ENCODE data around the gene PPIB.

The PPIB gene

DNA sequence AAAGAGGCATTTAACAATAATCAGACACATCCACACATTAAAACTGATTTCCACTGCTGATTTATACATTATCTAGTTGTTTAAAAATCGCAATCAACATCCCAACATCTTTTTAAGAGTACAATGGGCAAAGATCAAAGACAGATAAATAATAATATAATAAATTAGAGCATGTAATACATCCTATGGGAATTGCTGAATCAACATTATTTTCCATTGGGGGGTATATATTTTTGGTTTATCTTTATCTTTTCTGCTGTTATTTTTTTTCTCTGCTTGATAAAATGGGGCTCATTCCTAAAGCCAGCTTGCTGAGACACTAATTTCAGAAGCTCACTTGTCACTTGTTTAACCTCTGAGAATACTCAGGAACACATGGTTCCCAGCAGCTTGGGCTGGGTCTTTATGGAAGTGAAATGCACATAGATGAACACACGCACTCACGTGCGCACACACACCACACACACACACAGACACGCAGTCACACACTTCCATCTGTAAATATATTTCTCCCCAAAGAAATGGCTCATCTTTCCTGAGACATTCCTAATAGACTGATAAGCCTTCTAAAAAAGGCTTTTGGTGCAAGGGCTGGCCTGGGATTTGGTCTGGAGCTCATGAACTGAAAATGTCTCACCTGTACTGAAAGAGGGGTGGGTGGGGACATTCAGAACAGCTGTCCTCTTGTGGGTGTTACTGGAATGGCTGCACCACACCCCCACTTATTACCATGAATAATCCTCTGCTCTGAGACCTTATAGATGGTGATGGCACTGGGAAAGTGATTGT lies 3.5 kb upstream of the PPIB start:
- no peak for TF ChIP-seq GATA3 (IDR thresholded peaks at IDR 0.05; ENCODE audit: low read depth, low read length)
- no peak for TF ChIP-seq GATA2 (IDR thresholded peaks at IDR 0.05; ENCODE audit: low read depth, low read length)

DNA sequence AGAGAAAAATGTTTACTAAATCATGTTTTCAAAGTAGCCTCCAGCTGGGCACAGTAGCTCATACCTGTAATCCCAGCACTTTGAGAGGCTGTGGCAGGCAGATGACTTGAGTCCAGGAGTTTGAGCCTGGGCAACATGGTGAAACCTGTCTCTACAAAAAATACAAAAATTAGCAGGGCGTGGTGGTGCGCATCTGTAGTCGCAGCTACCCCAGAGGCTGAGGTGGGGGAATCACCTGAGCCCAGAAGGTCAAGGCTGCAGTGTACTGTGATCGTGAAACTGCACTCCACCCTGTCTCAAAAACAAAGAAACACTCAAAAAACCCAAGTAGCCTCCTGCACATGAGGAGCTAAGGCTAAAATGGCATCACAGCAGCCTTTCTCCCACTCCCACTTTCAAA lies 1.6 kb upstream of the PPIB start:
- TF ChIP-seq GATA3 (IDR thresholded peaks at IDR 0.05; ENCODE audit: low read depth, low read length): no peak
- no peak for TF ChIP-seq GATA2 (IDR thresholded peaks at IDR 0.05; ENCODE audit: low read depth, low read length)

DNA sequence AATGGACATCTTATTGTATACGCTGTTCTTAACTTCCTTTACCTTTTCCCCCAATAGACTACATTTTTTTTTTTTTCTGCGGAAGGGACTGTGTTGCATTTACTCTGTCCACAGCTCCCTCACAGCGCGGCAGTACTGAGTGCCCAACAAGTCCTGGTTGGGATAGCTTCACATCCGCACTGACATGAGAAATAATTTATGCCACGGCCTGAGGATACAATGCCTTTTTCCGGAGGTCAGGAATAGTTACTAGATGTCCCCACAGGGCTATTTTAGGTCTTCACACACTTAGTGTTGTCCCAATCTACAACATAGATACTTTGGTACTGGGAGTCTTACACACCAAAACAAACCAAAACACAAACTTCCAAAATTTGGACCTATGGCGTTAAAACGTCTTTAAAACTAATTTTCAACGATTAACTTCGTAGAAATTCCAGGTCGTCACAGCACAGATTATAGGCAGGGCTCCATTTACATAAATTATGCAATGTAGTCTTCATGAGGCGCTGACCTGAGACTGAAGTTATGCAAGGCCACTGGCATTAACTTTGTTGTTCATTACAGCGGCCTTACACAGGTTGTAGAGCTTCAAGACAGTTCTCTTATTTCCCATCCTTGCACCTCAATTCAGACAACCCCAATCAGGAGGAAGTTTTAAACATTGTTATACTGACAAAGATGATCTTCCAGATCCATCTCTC lies 989 bp upstream of the PPIB start:
- TF ChIP-seq GATA3 (IDR thresholded peaks at IDR 0.05; ENCODE audit: low read depth, low read length) (no peak), GATA2 (IDR thresholded peaks at IDR 0.05; ENCODE audit: low read depth, low read length) (no peak)

DNA sequence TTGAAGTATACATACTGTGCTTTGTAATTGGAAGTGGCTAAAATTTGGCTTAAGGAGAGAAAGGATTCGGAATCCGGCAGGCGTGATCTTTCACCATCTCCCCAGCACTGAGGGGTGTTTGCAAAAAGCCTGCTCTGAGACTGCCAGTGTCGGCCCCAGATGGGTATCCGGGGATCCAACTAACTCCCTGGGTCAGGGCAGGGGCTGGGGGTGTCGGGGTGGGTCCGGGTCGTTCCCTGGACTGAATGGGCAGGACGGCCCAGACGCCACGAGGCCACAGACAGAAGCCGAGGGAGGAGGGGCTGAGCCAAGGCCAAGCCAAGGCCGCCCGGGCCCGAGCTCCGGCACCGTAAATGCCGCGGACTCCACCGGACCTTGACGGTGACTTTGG lies 349 bp downstream of the PPIB start:
- TF ChIP-seq GATA2 (IDR thresholded peaks at IDR 0.05; ENCODE audit: low read depth, low read length) (no peak), GATA3 (IDR thresholded peaks at IDR 0.05; ENCODE audit: low read depth, low read length) (no peak)

DNA sequence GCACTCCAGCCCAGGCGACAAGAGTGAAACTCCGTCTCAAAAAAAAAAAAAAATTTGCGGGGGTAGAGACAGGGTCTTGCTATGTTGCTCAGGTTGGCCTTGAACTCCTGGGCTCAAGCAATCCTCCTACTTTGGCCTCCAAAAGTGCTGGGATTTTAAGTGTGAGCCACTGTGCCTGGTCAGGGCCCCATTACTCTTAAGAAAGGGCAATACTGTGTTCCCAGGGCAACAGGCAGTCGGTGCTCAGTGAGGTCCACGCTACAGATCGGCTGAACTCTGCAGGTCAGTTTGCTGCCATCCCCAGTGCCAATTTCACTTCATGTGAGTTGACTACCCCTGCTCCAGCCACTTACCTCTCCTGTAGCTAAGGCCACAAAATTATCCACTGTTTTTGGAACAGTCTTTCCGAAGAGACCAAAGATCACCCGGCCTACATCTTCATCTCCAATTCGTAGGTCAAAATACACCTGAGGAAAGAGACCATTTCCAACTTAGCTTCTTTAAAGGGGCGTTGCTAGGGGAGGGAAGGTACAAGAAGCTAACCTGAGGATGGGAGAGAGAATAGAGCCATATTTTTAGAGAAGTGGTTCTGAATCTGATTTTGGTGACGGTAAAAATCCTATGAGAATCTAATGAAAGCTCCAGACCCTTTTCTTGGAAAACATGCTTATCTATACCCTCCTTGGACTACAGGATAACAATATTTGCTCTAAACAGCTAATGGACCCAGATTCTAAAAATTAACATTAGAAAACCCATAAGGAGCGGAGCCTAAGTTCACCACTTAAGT lies 939 bp downstream of the PPIB start:
- TF ChIP-seq GATA2 (IDR thresholded peaks at IDR 0.05; ENCODE audit: low read depth, low read length): no peak
- no peak for TF ChIP-seq GATA3 (IDR thresholded peaks at IDR 0.05; ENCODE audit: low read depth, low read length)

DNA sequence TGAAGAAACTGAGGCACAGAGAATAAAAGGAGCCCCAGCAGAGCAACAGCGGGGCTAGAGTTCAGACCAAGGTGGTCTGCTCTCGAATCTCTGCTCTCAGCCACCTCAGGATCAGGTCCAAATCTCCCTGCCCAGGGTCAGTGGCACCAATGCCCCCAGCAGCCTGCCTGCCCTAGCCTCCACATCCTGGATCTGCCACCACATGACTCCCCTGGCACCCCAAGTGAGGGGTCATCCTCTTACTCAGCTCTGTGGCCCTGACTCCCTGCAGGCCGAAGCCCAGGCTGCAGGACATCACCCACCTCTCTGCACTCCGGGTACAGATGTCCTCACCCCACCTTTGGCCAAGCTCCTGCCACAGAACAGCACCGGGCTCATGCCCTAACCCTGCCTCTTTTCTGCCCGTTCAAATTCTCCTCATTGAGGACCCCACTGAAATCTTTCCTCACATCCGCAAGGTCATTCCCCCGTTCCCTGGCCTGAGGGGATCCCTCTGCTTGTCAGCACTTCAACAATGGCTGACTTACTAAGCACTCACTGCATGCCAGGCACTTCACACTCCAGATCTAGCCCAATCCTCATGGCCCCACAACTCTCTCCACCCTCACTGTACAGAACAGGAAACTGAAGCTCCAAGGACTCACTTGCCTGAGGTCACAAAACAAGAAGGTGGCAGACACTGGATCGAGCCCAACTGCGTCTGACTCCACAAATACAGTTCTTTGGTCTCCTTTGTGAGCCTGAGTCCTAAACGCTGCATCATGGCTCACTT lies 4.3 kb downstream of the PPIB start:
- TF ChIP-seq GATA3 (IDR thresholded peaks at IDR 0.05; ENCODE audit: low read depth, low read length) (no peak), GATA2 (IDR thresholded peaks at IDR 0.05; ENCODE audit: low read depth, low read length) (no peak)

DNA sequence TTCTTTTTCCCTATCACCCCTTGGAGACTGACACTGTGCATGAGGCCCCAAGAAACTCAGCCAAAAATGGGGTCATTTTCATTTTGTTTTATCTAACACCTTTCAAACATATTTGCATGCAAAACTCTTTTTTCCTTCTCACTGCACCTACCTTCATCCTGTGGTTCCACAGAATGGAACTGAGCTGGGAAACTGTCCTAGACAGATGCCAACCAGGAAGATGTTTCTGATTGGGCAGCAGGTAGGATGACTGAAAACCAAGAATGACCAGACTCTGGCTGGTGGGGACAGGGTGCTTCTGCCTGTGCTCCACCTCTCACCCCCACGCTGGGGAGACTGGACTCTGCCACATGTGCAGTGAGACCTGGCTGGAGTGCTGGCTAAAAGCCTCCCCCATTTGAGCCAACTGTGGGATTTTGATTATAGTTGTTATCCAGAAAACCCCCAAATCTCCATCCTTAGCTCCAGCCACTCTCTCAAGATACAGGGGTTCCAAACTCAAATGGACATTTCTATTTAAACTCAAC lies 5.2 kb downstream of the PPIB start:
- TF ChIP-seq GATA3 (IDR thresholded peaks at IDR 0.05; ENCODE audit: low read depth, low read length): no peak
- no peak for TF ChIP-seq GATA2 (IDR thresholded peaks at IDR 0.05; ENCODE audit: low read depth, low read length)

DNA sequence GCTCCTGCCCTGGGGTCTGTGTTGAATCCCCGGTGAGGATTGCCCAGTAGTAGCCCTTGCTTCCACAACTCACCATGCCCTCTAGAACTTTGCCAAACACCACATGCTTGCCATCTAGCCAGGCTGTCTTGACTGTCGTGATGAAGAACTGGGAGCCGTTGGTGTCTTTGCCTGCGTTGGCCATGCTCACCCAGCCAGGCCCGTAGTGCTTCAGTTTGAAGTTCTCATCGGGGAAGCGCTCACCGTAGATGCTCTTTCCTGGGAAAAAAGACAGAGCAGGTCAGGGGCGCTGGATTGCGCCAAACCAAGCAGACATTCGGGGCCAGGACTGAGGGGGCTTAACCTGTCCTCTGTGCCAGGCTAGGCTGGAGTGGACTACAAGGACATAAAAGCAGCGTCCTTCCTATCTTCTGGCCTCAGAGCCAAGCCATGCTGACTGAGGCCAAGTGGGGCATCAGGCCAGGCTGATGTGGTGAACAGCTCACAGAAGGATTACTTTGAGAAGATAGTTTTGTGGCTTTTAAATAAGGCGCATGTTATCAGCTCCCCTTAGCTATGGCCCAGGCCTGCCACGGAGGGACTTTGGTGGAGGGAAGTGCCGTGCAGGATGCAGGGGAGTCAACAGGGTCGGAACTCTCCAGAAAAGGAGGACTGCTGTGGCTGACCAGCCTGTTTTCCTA lies 6.0 kb downstream of the PPIB start:
- TF ChIP-seq GATA3 (IDR thresholded peaks at IDR 0.05; ENCODE audit: low read depth, low read length) (no peak), GATA2 (IDR thresholded peaks at IDR 0.05; ENCODE audit: low read depth, low read length) (no peak)

DNA sequence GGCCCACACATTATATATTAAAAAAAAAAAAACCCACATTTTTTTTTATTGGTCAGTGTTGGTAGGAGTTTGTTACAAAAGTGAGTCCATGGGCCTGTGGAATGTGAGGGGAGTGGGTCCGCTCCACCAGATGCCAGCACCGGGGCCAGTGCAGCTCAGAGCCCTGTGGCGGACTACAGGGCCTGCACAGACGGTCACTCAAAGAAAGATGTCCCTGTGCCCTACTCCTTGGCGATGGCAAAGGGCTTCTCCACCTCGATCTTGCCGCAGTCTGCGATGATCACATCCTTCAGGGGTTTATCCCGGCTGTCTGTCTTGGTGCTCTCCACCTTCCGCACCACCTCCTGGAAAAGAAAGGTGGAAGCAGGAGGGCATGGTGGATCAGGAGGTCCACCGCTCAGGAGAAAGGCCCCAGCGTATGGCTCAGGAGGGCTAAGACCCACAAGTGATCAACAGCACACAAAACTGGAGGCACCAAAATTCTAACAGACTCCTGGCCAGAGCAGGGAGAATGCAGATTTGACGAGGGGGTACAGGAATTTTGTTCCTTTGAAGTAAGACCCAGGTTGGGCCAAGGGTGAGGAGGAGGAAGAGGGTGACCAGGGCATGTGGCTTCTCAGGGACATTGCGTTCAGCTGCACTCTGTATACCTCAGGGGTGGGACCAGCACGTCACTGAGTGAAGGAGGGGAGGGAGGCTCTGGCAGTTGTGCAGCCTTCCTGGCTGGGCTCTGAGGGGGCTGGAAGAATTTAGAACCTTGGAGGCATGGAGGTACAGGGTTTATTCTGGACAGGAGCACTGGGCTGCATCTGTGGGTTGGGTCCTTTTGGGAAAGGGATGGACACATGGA lies 6.8 kb downstream of the PPIB start:
- TF ChIP-seq GATA3 (IDR thresholded peaks at IDR 0.05; ENCODE audit: low read depth, low read length) (no peak), GATA2 (IDR thresholded peaks at IDR 0.05; ENCODE audit: low read depth, low read length) (no peak)

DNA sequence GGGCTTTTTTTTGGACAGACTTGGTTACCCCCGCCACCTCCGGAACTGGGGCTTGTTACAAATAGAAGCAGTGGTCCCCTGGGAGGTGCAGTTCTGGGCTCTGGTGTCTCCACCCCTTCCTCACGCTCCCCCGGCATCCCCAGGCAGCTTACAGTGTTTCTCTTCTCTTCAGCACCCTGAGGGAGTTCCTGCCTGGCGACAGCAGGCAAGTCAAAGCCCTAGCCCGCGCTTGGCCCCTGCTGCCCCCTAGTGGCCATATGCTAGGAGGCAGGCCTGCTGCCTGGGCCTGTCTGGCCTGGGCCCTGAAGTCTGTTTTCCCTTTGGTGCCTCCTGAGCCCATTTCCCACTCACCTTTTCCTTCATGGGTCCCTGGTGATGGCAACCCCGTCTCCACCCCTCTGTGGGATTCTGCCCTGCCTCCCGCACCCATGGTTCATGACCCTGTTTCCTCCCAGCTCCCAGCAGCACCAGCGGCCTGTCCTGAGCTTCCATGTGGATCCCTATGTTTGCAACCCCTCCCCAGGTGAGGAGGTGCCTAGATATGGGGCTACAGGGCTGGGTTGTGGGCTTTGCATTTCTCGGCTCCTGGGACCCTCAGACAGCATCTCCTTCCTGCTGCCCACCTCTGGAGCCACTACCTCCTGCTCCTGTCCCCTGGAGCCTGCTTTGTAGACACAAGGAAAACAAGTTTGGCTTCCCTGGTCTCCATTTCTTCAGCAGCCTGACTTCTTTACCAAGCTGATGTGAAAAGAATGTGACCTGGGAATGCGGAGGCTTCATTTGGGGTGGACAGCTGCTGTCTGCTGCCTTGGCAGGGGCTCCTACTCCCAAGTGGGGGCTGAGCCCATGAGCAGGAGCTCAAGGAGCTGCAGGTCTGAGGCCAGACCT lies 9.1 kb downstream of the PPIB start:
- TF ChIP-seq GATA3 (IDR thresholded peaks at IDR 0.05; ENCODE audit: low read depth, low read length) (no peak), GATA2 (IDR thresholded peaks at IDR 0.05; ENCODE audit: low read depth, low read length) (no peak)
